Stimulated activated CD4-positive, alpha-beta T cell treated with anti-CD3 and anti-CD28 coated beads, Interleukin-2, amount 100 ng/mL, for 24 hours (primary cell): ENCODE data around the gene ZNF574.
"Not testable (repeated sequence)": the region's sequence is repeated elsewhere in the genome, so short reads cannot be mapped to it uniquely, and the experiment has no call there.

ENCODE experiments used
- DNase-seq, 2 donors: peaks; one replicate each; pipeline ENCODE4 v3.0.0-alpha.2; 2020

The ZNF574 gene

GRCh38 chr19:42081584-42082203, 5.7 kb downstream of the ZNF574 start:
- DNase-seq, result no peak

GRCh38 chr19:42083537-42083936, 7.6 kb downstream of the ZNF574 start:
- no peak for DNase-seq

- no peak for DNase-seq
These were observed 10.3 kb downstream of the ZNF574 start for GRCh38 chr19:42086188-42086736.

- no peak for DNase-seq
These were observed 11.0 kb downstream of the ZNF574 start for GRCh38 chr19:42086770-42087550.

GRCh38 chr19:42088471-42089190, 12.7 kb downstream of the ZNF574 start:
- no peak for DNase-seq

GRCh38 chr19:42089191-42089750, 13.3 kb downstream of the ZNF574 start:
- no peak for DNase-seq

- DNase-seq, result no peak
These were observed 13.8 kb downstream of the ZNF574 start for GRCh38 chr19:42089772-42090171.

- no peak for DNase-seq
These were observed 14.7 kb downstream of the ZNF574 start for GRCh38 chr19:42090672-42091071.

- no peak for DNase-seq
These were observed 15.3 kb downstream of the ZNF574 start for GRCh38 chr19:42091300-42091699.

- no peak for DNase-seq
These were observed 15.8 kb downstream of the ZNF574 start for GRCh38 chr19:42091742-42092141.

GRCh38 chr19:42092350-42092749, 16.4 kb downstream of the ZNF574 start:
- peak; percentile 39 to 50 for DNase-seq

- no peak for DNase-seq
These were observed 17.5 kb downstream of the ZNF574 start for GRCh38 chr19:42093505-42093904.

- DNase-seq, result no peak
These were observed 18.0 kb downstream of the ZNF574 start for GRCh38 chr19:42093926-42094325.

GRCh38 chr19:42095142-42095813, 19.3 kb downstream of the ZNF574 start:
- no peak for DNase-seq

GRCh38 chr19:42095814-42096230, 19.9 kb downstream of the ZNF574 start:
- peak in 1 of 2 donors; percentile 36 for DNase-seq

- no peak for DNase-seq
These were observed 20.4 kb downstream of the ZNF574 start for GRCh38 chr19:42096255-42096837.

- no peak for DNase-seq
These were observed 21.5 kb downstream of the ZNF574 start for GRCh38 chr19:42097461-42097860.

- no peak for DNase-seq
These were observed 22.8 kb downstream of the ZNF574 start for GRCh38 chr19:42098781-42099180.

GRCh38 chr19:42099336-42099925, 23.5 kb downstream of the ZNF574 start:
- DNase-seq, result no peak

GRCh38 chr19:42100241-42100640, 24.3 kb downstream of the ZNF574 start:
- DNase-seq, result not testable (repeated sequence)

- DNase-seq, result no peak
These were observed 26.9 kb downstream of the ZNF574 start for GRCh38 chr19:42102877-42103276.

- no peak for DNase-seq
These were observed 29.4 kb downstream of the ZNF574 start for GRCh38 chr19:42105368-42105767.
